ENCODE measurements around the gene SLC2A11. TPM values are rescaled to one million over a fixed set of nuclear protein-coding genes. Genes with fewer than 3 reads are reported as not detected.

SLC2A11 gene
- total RNA-seq, 4 donors from 2014 or later: 2.4 to 19.0 (median 6.2) TPM

- intact Hi-C loops (cut with DNase I; ENCODE audit: low total_unique reads) (no loop called here), in situ Hi-C loops (cut with MboI; ENCODE audit: low sequenced_read_pairs in 4 of 4) (no loop called here)
- H3K36me3 ChIP-seq: no peaks in the 10 kb centered on the region
- TF ChIP-seq POLR2A (IDR thresholded peaks at IDR 0.05): no peak
- no peak for TF ChIP-seq CTCF (IDR thresholded peaks at IDR 0.05 in 4 of 5, conservative IDR thresholded peaks at IDR 0.05 in 1 of 5)
- no peak overlapping the region for H3K27ac ChIP-seq
- H3K4me1 ChIP-seq: peaks cover 4 to 5% of the 10 kb centered on the region in 2 donors
- ATAC-seq: no peak
- no peak overlapping the region for H3K4me3 ChIP-seq
- peaks cover 0 to 4% (median 0%) of the 10 kb centered on the region in 3 donors for H3K27me3 ChIP-seq
- H3K9me3 ChIP-seq: no peaks in the 10 kb centered on the region
- DNase-seq: no peak
Observed at GRCh38 chr22:23909296-23909898, 51.7 kb downstream of the SLC2A11 start.

DNA sequence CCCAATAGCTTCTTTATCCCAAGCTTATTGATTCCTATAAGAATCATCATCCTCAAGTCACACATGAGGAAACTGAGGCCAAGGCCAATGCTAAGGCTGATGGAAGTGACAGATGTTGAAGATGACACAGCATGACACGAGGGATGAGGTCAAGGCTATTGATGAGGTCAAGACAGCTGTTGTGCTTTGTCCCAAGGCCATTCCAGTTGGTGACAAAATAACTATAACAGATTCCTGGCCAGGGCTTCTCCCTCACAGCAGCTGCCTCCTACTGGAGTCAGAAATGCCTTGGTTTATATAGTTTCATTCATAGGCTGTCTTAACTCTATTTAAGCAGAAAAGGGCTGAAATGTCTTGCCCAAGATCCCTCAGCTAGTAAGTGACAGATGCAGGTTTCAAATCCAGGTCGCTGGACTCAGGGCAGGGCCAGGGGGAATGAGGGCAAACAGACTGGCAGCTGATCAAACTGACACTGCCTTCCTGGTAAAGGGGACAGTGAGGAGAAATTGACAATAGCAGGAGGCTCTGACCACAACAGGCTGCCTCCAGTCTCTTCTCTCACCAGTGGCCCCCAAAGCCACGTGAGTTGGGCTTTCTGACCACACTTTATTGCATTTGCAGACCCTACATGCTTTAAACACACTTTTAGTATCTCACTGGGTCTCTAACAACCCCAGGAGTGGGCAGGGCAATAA is 53.0 kb downstream of the SLC2A11 start:
- in situ Hi-C loops (cut with MboI; ENCODE audit: low sequenced_read_pairs in 4 of 4): no loop called here

GRCh38 chr22:23911318-23911980 is 53.8 kb downstream of the SLC2A11 start:
- H3K27me3 ChIP-seq: peaks cover 0 to 4% (median 0%) of the 10 kb centered on the region in 3 donors
- in situ Hi-C loops (cut with MboI; ENCODE audit: low sequenced_read_pairs in 4 of 4) (no loop called here), intact Hi-C loops (cut with DNase I; ENCODE audit: low total_unique reads) (loop anchor here (5.0 kb wide), 1 partner anchor 124 kb away; the partner anchor contains the start of gene SMARCB1)
- ATAC-seq: no peak
- no peaks in the 10 kb centered on the region for H3K36me3 ChIP-seq
- H3K4me1 ChIP-seq: peaks cover 4 to 5% of the 10 kb centered on the region in 2 donors
- DNase-seq: no peak
- H3K9me3 ChIP-seq: no peaks in the 10 kb centered on the region
- no peak overlapping the region for H3K27ac ChIP-seq
- TF ChIP-seq POLR2A (IDR thresholded peaks at IDR 0.05) (no peak), CTCF (IDR thresholded peaks at IDR 0.05 in 4 of 5, conservative IDR thresholded peaks at IDR 0.05 in 1 of 5) (no peak)
- no peak overlapping the region for H3K4me3 ChIP-seq

More for the DNA sequence above, 53.0 kb downstream of the SLC2A11 start:
- no peaks in the 10 kb centered on the region for H3K36me3 ChIP-seq
- H3K4me3 ChIP-seq: no peak overlapping the region
- peaks cover 0 to 4% (median 0%) of the 10 kb centered on the region in 3 donors for H3K27me3 ChIP-seq
- intact Hi-C loops (cut with DNase I; ENCODE audit: low total_unique reads): loop anchor here (5.0 kb wide), 1 partner anchor 123 kb away; the partner anchor contains the start of gene SMARCB1
- DNase-seq (no peak), ATAC-seq (no peak)
- H3K9me3 ChIP-seq: no peaks in the 10 kb centered on the region
- H3K27ac ChIP-seq: no peak overlapping the region
- no peak for TF ChIP-seq CTCF (IDR thresholded peaks at IDR 0.05 in 4 of 5, conservative IDR thresholded peaks at IDR 0.05 in 1 of 5)
- TF ChIP-seq POLR2A (IDR thresholded peaks at IDR 0.05): no peak
- peaks cover 4 to 5% of the 10 kb centered on the region in 2 donors for H3K4me1 ChIP-seq

DNA sequence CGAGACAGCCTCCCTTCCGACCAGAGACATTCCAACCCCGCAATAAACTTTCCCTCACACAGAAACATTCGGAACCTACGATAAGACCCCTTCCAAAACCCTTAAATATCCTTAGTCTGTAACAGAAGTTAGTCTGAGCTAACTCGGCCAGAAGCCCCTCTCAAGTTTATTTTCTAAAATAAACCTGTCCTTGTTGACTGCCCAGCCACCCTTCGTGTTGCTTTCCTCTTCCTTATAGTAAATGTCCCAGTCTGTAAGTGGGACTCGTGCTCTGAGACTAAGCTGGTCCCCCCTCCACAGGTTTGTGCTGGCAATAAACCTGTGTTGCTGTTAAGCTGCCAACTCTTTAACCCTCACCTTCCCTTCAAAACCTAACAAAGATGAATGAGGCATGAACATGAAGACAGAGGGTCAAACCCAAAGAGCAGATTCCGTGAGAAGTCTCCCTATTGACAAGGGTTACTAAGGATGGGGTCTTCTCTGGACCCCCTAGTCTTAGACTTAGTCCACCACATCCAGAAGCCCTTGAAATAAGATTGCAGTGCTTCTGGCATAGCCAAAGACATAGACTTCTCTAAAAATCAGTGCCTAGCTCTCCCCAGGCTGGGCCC is 54.7 kb downstream of the SLC2A11 start:
- no peak for TF ChIP-seq CTCF (IDR thresholded peaks at IDR 0.05 in 4 of 5, conservative IDR thresholded peaks at IDR 0.05 in 1 of 5)
- no peak for TF ChIP-seq POLR2A (IDR thresholded peaks at IDR 0.05)
- H3K9me3 ChIP-seq: no peaks in the 10 kb centered on the region
- no peak for ATAC-seq
- H3K36me3 ChIP-seq: no peaks in the 10 kb centered on the region
- no peak overlapping the region for H3K4me3 ChIP-seq
- peaks cover 4 to 5% of the 10 kb centered on the region in 2 donors for H3K4me1 ChIP-seq
- peaks cover 0 to 4% (median 0%) of the 10 kb centered on the region in 3 donors for H3K27me3 ChIP-seq
- intact Hi-C loops (cut with DNase I; ENCODE audit: low total_unique reads): loop anchor here (2.0 to 5.0 kb wide), 2 partner anchors 18 to 125 kb away; partner anchors contain the start of genes MIF and SMARCB1
- DNase-seq: no peak
- in situ Hi-C loops (cut with MboI; ENCODE audit: low sequenced_read_pairs in 4 of 4): no loop called here
- H3K27ac ChIP-seq: no peak overlapping the region
